Measurements from ENCODE around the gene ETV3L. TPM values are rescaled to one million over a fixed set of nuclear protein-coding genes. Genes with fewer than 3 reads are reported as not detected.
"Not testable (repeated sequence)": the region's sequence is repeated elsewhere in the genome, so short reads cannot be mapped to it uniquely, and the experiment has no call there.

Gene ETV3L
- total RNA-seq, 2 donors from 2014 or later: 0.26 TPM; not detected in 1

DNA sequence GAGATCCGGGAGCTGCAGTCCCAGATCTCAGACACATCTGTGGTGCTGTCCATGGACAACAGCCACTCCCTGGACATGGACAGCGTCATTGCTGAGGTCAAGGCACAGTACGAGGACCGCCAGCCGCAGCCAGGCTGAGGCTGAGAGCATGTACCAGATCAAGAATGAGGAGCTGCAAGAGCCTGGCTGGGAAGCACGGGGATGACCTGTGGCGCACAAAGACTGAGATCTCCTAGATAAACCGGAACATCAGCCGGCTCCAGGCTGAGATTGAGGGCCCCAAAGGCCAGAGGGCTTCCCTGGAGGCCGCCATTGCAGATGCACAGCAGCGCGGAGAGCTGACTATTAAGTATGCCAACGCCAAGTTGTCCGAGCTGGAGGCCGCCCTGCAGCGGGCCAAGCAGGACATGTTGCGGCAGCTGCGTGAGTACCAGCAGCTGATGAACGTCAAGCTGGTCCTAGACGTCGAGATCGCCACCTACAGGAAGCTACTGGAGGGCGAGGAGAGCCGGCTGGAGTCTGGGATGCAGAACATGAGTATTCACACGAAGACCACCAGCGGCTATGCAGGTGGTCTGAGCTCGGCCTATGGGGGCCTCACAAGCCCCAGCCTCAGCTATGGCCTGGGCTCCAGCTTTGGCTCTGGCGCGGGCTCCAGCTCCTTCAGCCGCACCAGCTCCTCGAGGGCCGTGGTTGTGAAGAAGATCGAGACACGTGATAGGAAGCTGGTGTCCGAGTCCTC is 25.5 kb downstream of the ETV3L start:
- H3K4me1 ChIP-seq (ENCODE audit: control insufficient read depth, insufficient read depth, low read length): peaks cover 5% of the 10 kb centered on the region
- H3K27me3 ChIP-seq (ENCODE audit: control insufficient read depth, insufficient read depth, low read length, poor library complexity, severe bottlenecking): no peaks in the 10 kb centered on the region
- H3K9me3 Mint-ChIP-seq: no peaks in the 10 kb centered on the region
- H3K9ac ChIP-seq (ENCODE audit: extremely low read depth, low read length, poor library complexity, severe bottlenecking): no peak overlapping the region
- H3K4me3 ChIP-seq (ENCODE audit: low read length): no peak overlapping the region
- no peaks in the 10 kb centered on the region for H3K36me3 Mint-ChIP-seq (ENCODE audit: low read depth)
- TF ChIP-seq CTCF (conservative IDR thresholded peaks at IDR 0.05): peak; percentile 86
- no peak overlapping the region for H3K27ac ChIP-seq (ENCODE audit: low read depth, low read length)
- no peak overlapping the region for H3K4me3 Mint-ChIP-seq
- H3K27me3 Mint-ChIP-seq (ENCODE audit: insufficient read depth): peaks cover 12% of the 10 kb centered on the region
- peak; percentile 94 for DNase-seq
- peaks cover 6% of the 10 kb centered on the region for H3K4me1 Mint-ChIP-seq
- H3K9me3 ChIP-seq (ENCODE audit: control insufficient read depth, low read length): no peaks in the 10 kb centered on the region
- WGBS, 2 experiments (ENCODE audit: insufficient coverage in 1 of 2, insufficient read length in 1 of 2): 54 to 60% methylated on average over 21 to 35 of the region's 35 CpGs
- H3K27ac Mint-ChIP-seq: no peak overlapping the region
- H3K36me3 ChIP-seq (ENCODE audit: control insufficient read depth, insufficient read depth, low read length): no peaks in the 10 kb centered on the region

GRCh38 chr1:157069601-157070000 is 30.0 kb downstream of the ETV3L start:
- DNase-seq: peak; percentile 68
- no peak overlapping the region for H3K27ac Mint-ChIP-seq
- no peaks in the 10 kb centered on the region for H3K36me3 ChIP-seq (ENCODE audit: control insufficient read depth, insufficient read depth, low read length)
- peaks cover 12% of the 10 kb centered on the region for H3K27me3 Mint-ChIP-seq (ENCODE audit: insufficient read depth)
- no peak overlapping the region for H3K4me3 Mint-ChIP-seq
- peaks cover 11% of the 10 kb centered on the region for H3K4me1 Mint-ChIP-seq
- no peak overlapping the region for H3K27ac ChIP-seq (ENCODE audit: low read depth, low read length)
- H3K9me3 Mint-ChIP-seq: peaks cover 2% of the 10 kb centered on the region
- H3K9ac ChIP-seq (ENCODE audit: extremely low read depth, low read length, poor library complexity, severe bottlenecking): no peak overlapping the region
- H3K4me3 ChIP-seq (ENCODE audit: low read length): no peak overlapping the region
- H3K4me1 ChIP-seq (ENCODE audit: control insufficient read depth, insufficient read depth, low read length): peaks cover 5% of the 10 kb centered on the region
- H3K9me3 ChIP-seq (ENCODE audit: control insufficient read depth, low read length): no peaks in the 10 kb centered on the region
- H3K27me3 ChIP-seq (ENCODE audit: control insufficient read depth, insufficient read depth, low read length, poor library complexity, severe bottlenecking): no peaks in the 10 kb centered on the region
- no peak for TF ChIP-seq CTCF (conservative IDR thresholded peaks at IDR 0.05)
- WGBS, 2 experiments (ENCODE audit: insufficient coverage in 1 of 2, insufficient read length in 1 of 2): 64 to 65% methylated on average over 2 of the region's 2 CpGs
- H3K36me3 Mint-ChIP-seq (ENCODE audit: low read depth): no peaks in the 10 kb centered on the region

GRCh38 chr1:157059241-157059640 is 40.4 kb downstream of the ETV3L start:
- peaks cover 15% of the 10 kb centered on the region for H3K9me3 Mint-ChIP-seq
- not testable (repeated sequence) for H3K27ac Mint-ChIP-seq; H3K27ac ChIP-seq (ENCODE audit: low read depth, low read length); H3K27me3 Mint-ChIP-seq (ENCODE audit: insufficient read depth); H3K27me3 ChIP-seq (ENCODE audit: control insufficient read depth, insufficient read depth, low read length, poor library complexity, severe bottlenecking); H3K9ac ChIP-seq (ENCODE audit: extremely low read depth, low read length, poor library complexity, severe bottlenecking); H3K4me3 Mint-ChIP-seq; H3K4me3 ChIP-seq (ENCODE audit: low read length); H3K4me1 ChIP-seq (ENCODE audit: control insufficient read depth, insufficient read depth, low read length); H3K4me1 Mint-ChIP-seq; H3K36me3 Mint-ChIP-seq (ENCODE audit: low read depth); DNase-seq; H3K36me3 ChIP-seq (ENCODE audit: control insufficient read depth, insufficient read depth, low read length)
- peaks cover 10% of the 10 kb centered on the region for H3K9me3 ChIP-seq (ENCODE audit: control insufficient read depth, low read length)
- WGBS, 2 experiments (ENCODE audit: insufficient coverage in 1 of 2, insufficient read length in 1 of 2): 91 to 94% methylated on average over 2 to 3 of the region's 3 CpGs
